GM18511 (cell line): ENCODE measurements around the gene GPR108.

Experiments
- ATAC-seq: cut with Tn5 transposase; IDR thresholded peaks from one replicate; pipeline ENCODE4 v1.9.1; 2021; ENCODE audit warnings: mild to moderate bottlenecking, moderate library complexity; ENCODE audit not compliant: unreplicated experiment

The GPR108 gene

DNA sequence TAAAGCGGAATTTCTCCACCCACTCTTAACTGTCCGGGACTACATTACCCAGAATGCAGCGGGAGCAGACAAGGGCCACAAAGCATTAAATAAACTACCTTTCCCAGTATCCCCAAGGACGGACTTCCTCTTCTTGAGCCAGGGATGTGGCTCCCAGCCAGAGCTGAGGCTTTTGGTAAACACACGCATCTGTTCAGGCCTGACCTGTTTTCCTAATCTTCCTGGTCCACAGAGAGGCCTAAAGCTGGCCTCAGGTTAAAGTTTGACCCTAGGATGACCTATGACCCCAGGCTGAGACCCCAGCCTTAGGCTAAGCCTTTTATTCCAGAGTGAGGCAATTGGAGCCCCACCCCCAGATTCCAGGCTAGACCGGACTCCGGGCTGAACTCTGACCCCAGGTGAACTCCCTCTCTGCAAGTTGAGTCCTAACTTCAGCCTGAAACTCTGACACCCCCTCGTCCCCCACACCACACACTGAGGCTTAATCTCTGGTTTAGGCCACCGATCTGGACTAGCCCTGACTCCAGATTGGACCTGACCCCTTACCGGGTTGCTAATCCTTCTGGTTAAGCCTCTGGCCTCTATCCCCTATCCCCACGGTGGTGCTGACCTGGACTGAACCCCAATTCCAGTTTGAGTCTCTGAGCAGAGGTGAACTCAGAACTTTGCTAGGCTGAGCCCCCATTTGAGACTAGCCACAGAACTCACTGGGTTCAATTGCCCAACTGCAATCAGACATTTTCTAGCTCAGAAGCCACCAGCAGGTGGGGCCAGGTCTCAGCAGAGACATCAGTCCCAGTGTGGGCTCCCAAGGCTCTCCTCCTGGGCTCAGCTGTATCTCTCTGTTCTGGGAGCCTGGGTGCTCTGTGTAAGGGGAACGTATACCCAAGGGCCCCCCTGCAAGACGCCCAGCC is 750 bp upstream of the GPR108 start:
- ATAC-seq = peak; percentile 3

GRCh38 chr19:6736917-6737283 is 480 bp downstream of the GPR108 start:
- no peak for ATAC-seq

GRCh38 chr19:6736169-6736916 is 1.0 kb downstream of the GPR108 start:
- ATAC-seq = no peak

DNA sequence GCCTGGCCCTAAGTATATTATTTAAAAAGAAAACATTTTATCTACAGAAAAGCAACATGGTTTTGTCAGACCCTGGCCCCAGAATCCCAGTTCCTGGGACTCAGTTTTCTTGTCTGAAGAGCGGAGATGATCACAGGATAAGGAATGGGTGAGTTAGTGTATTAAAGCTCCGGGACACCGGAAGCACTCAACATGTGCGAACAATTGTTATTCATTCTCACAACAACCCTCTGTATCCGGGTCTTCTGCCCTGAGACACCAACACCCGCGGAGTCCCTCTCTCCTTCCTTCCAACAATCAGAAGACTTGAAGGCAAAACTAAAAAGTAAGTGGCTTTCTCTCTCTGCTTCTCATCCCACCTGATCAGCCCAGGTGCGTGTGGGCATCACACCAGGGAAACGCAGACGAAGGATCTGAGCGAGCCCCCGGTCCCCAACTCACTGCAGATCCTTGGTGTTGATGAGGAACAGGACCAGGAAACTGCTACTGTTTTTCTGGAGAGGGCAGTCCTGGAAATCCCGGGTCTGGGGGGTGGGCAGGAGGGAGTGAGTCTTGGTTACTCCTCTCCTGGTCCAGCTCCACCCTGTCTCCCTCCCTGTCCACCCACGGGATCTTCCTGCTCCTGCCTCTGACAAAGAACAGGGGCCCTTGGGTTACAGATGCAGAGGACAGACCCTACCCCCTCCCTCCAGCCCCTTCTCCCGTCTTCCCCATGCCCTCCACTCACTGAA is 2.0 kb downstream of the GPR108 start:
- no peak for ATAC-seq

GRCh38 chr19:6734096-6734696 is 3.2 kb downstream of the GPR108 start:
- no peak for ATAC-seq

DNA sequence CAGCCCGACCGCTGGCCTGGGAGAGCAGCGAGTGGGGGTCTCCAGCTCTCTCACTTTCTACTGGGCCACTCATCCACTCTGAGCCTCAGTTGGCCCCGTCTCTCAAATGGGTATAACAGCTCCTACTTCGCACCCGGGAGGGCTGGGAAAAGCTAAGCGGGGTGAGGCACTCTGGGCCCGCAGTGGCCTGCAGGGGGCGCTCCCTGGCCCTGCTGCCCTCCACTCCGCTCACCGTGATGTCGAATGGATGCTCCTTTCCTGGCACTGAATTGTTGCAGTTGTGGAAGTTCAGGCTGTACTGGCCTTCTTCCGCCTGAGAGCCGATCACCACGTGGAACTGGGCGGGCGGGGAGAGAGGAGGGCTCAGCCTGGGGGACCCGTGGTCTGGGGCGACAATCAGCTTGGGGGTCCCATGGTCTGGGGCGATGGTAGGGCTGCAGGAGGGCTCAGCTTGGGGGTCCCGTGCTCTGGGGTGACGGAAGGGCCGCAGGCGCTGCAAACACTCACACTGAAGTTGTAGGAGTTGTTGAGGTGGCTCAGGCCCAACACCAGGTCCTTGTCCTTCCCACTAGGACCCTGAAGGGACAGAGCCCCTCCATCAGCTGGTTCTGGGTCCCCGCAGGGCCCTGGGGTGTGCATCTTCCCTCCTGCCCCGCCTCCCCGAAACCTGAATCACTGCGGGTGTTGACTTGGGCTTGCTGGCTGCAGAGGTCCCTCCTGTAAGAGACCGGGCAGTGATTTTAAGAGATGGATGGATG is 3.9 kb downstream of the GPR108 start:
- ATAC-seq = no peak

- ATAC-seq = no peak
Observed at GRCh38 chr19:6732803-6733337, 4.5 kb downstream of the GPR108 start.

GRCh38 chr19:6731822-6732221 is 5.6 kb downstream of the GPR108 start:
- no peak for ATAC-seq

DNA sequence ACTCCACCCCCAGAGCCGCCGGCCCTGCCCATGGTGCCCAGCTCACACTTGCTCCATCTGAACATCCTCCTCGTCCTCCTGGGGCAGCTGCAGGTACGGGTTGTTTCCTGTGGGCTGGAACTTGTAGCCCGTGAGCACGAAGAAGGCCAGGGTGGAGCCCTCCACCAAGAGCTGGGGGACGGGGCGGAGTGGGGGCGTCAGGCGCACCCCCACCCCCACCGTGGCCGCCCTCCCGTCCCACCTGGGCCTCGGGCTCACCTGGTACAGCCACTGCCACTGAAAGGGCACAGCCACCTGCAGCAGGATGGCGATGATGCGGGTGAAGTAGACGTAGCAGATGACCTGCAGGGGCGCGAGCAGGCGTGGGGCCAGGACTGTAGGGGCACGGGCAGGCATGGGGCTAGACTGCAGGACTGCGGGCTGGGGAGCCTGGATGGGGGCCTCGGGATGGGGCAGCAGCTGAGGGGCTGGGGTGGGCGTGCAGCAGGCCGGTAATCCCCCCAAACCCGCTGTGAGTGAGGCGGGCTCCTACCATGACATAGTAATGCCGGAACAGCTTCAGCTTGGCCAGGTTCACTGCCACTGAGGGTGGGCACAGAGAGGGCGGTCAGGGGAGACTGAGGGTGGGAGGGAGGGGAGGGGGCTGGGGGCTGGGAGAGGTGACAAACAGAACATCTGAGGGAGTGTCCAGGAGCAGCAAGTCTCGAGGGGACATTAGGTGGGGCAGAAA is 6.3 kb downstream of the GPR108 start:
- no peak for ATAC-seq

- no peak for ATAC-seq
Observed at GRCh38 chr19:6730153-6730804, 7.1 kb downstream of the GPR108 start.

GRCh38 chr19:6729573-6730152 is 7.7 kb downstream of the GPR108 start:
- no peak for ATAC-seq

DNA sequence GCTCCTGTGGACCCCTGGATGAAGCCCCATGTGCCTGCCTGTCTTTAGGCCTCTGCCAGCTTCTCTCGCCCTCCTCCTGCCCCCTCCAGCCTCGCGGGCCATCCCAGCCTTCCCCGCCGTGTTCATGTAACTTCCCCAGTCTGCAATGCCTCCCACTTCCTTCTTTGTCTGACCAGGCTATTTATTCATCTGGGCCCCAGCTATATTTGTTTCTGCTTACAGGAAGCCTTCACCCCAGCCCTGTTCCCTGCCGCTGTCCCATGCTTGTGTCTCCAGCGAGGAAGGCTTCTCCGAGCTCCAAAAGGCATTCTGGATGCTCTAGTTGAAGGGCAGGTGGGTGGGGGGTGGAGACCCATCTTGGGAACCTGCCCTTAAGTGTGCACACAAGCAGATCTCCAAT is 9.0 kb downstream of the GPR108 start:
- no peak for ATAC-seq

- no peak for ATAC-seq
Observed at GRCh38 chr19:6725513-6726231, 11.7 kb downstream of the GPR108 start.

GRCh38 chr19:6724631-6725492 is 12.5 kb downstream of the GPR108 start:
- ATAC-seq = no peak

- no peak for ATAC-seq
Observed at GRCh38 chr19:6723738-6724137, 13.6 kb downstream of the GPR108 start.

- no peak for ATAC-seq
Observed at GRCh38 chr19:6723108-6723618, 14.2 kb downstream of the GPR108 start.

GRCh38 chr19:6721773-6722172 is 15.6 kb downstream of the GPR108 start:
- no peak for ATAC-seq
